ENCODE data around the gene COL15A1.

COL15A1 gene

DNA sequence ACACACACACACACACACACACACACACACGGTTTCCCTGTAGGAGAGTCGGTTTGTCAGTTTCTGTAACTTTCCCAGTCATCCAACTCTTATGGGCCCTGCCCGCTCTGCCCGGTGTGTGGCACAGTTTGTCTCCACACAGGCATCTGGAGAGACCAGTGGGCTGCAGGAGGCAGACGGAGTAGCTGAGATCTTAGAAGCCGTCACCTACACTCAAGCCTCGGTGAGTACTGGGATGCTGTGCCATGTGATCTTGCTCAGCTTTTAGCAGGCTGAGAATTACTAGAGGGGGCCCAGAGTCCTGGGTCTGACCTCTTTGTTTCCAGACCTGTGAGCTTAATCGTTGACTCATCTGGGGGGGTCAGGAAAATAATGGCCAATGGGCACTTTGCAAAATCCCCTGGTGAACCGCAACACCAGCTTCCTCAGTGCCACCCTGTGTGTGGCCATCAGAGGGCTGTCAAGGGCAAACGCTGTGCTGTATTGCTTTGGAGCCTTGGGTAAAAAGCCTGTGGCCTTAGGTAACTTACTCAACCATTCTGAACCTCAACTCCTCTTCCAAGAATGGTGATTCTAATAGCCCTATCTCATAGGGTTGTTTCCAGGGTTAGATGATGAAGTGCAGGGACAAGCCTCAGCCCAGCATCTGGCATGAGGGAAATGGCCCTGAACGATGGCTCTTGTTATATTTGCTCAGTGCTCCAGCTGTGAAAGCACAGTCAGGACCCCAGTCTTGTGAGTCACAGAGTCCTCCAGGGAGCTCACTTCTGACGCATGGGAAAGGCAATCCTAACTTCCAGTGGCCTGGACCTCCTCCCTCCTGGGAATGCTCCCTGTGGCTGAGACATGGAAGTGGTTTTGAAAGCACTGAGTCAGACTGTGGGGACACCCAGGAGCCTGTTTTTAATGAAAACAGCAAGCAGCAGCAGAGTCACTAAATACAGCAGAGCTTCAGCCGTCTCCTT lies 45.6 kb downstream of the COL15A1 start:
- no peak overlapping the region for H3K27ac ChIP-seq
- TF ChIP-seq, protein P1, sequence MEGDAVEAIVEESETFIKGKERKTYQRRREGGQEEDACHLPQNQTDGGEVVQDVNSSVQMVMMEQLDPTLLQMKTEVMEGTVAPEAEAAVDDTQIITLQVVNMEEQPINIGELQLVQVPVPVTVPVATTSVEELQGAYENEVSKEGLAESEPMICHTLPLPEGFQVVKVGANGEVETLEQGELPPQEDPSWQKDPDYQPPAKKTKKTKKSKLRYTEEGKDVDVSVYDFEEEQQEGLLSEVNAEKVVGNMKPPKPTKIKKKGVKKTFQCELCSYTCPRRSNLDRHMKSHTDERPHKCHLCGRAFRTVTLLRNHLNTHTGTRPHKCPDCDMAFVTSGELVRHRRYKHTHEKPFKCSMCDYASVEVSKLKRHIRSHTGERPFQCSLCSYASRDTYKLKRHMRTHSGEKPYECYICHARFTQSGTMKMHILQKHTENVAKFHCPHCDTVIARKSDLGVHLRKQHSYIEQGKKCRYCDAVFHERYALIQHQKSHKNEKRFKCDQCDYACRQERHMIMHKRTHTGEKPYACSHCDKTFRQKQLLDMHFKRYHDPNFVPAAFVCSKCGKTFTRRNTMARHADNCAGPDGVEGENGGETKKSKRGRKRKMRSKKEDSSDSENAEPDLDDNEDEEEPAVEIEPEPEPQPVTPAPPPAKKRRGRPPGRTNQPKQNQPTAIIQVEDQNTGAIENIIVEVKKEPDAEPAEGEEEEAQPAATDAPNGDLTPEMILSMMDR (conservative IDR thresholded peaks at IDR 0.05), result no peak

DNA sequence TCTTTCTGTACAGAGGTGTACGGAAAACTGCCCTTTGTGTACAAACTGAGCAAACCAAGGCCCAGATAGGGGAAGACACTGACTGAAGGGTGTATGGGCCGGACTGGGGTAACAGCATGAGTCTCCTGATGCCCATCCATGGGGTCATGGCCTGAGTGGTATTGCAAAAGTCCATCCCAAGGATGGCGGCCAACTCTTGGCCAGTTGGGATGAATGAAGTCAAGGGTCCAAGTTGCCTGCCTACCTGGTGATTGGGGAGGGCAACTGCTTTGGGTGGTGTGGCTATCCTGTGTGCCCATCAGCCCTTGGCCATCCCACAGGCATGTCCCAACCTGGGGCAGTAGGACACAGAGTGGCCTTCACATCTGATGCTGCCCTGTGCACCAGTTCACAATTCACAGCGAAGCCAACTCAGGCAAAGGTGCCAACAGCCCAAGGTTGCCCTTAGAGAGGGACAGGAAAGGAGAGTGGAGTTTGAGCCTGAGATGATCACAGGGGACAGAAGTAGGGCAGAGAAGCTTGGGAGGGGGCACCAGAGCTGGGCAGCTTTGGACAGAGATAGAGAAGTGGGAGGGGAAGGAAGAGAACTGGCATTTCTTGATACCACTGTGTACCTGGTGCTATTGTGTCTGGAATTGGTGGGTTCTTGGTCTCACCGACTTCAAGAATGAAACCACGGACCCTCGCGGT lies 46.6 kb downstream of the COL15A1 start:
- no peak overlapping the region for H3K27ac ChIP-seq
- TF ChIP-seq, protein P1 (conservative IDR thresholded peaks at IDR 0.05), result no peak

- no peak overlapping the region for H3K27ac ChIP-seq
- TF ChIP-seq, protein P1 (conservative IDR thresholded peaks at IDR 0.05), result no peak
Observed at GRCh38 chr9:98992107-98992884, 48.6 kb downstream of the COL15A1 start.

DNA sequence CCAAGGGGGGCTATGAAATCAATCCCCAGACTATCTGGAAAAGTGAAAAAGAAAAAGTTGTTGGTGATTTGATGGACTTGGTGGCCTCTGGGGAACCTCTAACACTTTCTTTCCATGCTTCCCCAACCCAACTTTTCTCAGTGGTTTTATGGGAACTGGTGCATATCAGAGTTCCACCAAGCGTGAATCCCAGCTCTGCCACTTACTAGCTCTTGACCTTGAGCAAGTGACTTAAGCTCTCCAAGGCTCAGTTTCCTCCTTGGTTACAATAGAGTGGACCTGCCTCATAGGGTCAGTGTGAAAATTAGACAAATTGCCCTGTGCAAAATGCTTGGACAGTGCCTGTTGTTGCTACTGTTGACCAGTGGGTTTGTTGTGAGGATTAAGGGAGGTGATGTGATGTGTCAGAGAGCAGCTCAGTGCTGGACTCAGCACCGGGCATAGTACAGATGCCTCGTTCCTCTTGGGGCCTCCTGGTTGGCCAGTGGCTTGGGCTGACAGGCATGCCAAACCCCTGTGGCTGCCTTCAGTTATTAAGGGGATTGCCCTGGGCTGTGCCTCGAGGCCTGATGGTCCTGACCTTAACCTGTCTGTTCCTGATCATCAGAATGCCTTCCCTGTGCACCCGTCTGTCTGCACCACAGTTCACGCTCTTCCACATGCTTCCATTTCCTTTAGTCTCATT lies 49.3 kb downstream of the COL15A1 start:
- no peak overlapping the region for H3K27ac ChIP-seq
- TF ChIP-seq, protein P1 (conservative IDR thresholded peaks at IDR 0.05), result no peak

GRCh38 chr9:98993570-98993945 lies 49.9 kb downstream of the COL15A1 start:
- TF ChIP-seq, protein P1 (conservative IDR thresholded peaks at IDR 0.05), result no peak
- no peak overlapping the region for H3K27ac ChIP-seq

- H3K27ac ChIP-seq, result no peak overlapping the region
- TF ChIP-seq, protein P1 (conservative IDR thresholded peaks at IDR 0.05), result no peak
Observed at GRCh38 chr9:98994172-98995058, 50.7 kb downstream of the COL15A1 start.
